Kidney (tissue), 14 donors: Measurements from ENCODE around the gene XPO4. TPM values are rescaled to one million over a fixed set of nuclear protein-coding genes. Genes with fewer than 3 reads are reported as not detected.
A peak's percentile ranks its signal among the peaks of the same experiment; 100 is the strongest.

Source experiments
- DNase-seq, 5 donors: peaks; one replicate each; pipeline ENCODE4 v3.0.0-alpha.2; 2013 to 2020
- FAIRE-seq: peaks from 2 replicates; lab custom pipeline; 2012; peaks lifted over from hg19 to GRCh38; lab: Jason Lieb, UNC
- H3K27ac ChIP-seq, 2 donors: one replicate each; pipeline ENCODE4 v1.7.0; 2013; ENCODE audit warnings: low read depth in 2 of 2, low read length in 2 of 2, inconsistent platforms in 1 of 2
- H3K27me3 ChIP-seq: one replicate; pipeline ENCODE4 v1.7.1; 2013; ENCODE audit warnings: low read length, inconsistent platforms; ENCODE audit not compliant: control insufficient read depth, insufficient read depth
- H3K36me3 ChIP-seq, 3 donors: one replicate each; pipeline versions ENCODE4 v1.7.0 to v1.7.1; 2013; ENCODE audit warnings: low read length in 3 of 3, control low read depth in 1 of 3, inconsistent platforms in 1 of 3; ENCODE audit not compliant: insufficient read depth in 3 of 3, control insufficient read depth in 2 of 3
- H3K4me1 ChIP-seq, 3 donors: one replicate each; pipeline versions ENCODE4 v1.7.0 to v1.7.1; 2013; ENCODE audit warnings: low read length in 3 of 3, inconsistent platforms in 1 of 3, low read depth in 1 of 3; ENCODE audit not compliant: control insufficient read depth in 2 of 3, insufficient read depth in 2 of 3
- H3K4me3 ChIP-seq, 3 donors: one replicate each; pipeline versions ENCODE4 v1.7.0 to v1.8.1; 2013; ENCODE audit warnings: low read length in 3 of 3, control low read depth in 1 of 3, inconsistent platforms in 1 of 3
- H3K9ac ChIP-seq, 3 donors: one replicate each; pipeline versions ENCODE4 v1.7.0 to v1.7.1; 2013; ENCODE audit warnings: low read length in 3 of 3, control low read depth in 1 of 3, inconsistent platforms in 1 of 3
- H3K9me3 ChIP-seq, 3 donors: one replicate each; pipeline versions ENCODE4 v1.7.0 to v1.7.1; 2013; ENCODE audit warnings: low read length in 3 of 3, control low read depth in 1 of 3, inconsistent platforms in 1 of 3; ENCODE audit not compliant: control insufficient read depth in 2 of 3, insufficient read depth in 1 of 3
- intact Hi-C: fragments of 100-400 bp; cut with DNase I; formaldehyde crosslinking; loops from one replicate; pipeline ENCODE4 v1.11.1; 2022
- polyA plus RNA-seq: library from polyadenylated mRNA; stranded (reverse); fragments of 350-450 nt; fragmentation: Illumina TruSeq; extraction: RNeasy Lipid Tissue Mini Kit (QIAGEN cat#74804); gene quantifications from one replicate; pipeline ENCODE4 v1.2.3, GENCODE V29; 2014; ENCODE audit warnings: low read depth, low replicate concordance; ENCODE audit not compliant: insufficient read depth
- total RNA-seq: library from RNA; stranded (reverse); fragmentation: NEBNext Ultra II Directional; extraction: Animal tissue kit (Norgen Biotek cat#: 25700); gene quantifications from one replicate; pipeline ENCODE4 v1.2.1, GENCODE V29; 2021
- TF ChIP-seq, protein P1 (sequence below): IDR thresholded peaks from 3 replicates; pipeline ENCODE4 v1.5.1; 2012; ENCODE audit warnings: mild to moderate bottlenecking, moderate library complexity, borderline replicate concordance; ENCODE audit not compliant: insufficient read depth; ENCODE audit errors: extremely low read depth
- donor health status: control.
- donor health status: control.
- donor health status: control.
- donor health status: control.
- donor health status: control.
- donor health status: DM: yes; HTN: yes; CAD: no.
- donor health status: Normal renal cell carcinoma (clear cell type).

XPO4 gene
- total and polyA plus RNA-seq, 2 donors from 2014 or later: 3.3 to 17.4 TPM

DNA sequence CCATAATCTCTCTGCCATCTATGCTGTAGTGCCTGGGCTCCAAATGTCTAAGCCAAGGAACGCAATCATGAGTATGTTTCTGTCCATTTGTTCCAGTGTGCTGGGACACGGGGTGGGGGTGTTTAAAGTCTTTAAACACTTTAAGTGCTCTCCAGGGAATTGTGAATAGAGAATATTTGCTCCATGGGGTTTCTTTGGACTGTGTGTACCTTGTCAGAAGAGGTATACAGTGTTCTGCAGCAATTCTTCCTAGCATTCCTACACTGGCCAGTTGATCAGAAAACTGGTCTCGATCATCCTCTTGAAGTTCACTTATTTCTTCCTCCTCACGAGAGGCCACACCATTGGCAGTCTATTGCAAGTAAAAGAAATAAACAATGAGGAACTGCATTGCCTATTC lies 93.7 kb downstream of the XPO4 start:
- TF ChIP-seq, protein P1, sequence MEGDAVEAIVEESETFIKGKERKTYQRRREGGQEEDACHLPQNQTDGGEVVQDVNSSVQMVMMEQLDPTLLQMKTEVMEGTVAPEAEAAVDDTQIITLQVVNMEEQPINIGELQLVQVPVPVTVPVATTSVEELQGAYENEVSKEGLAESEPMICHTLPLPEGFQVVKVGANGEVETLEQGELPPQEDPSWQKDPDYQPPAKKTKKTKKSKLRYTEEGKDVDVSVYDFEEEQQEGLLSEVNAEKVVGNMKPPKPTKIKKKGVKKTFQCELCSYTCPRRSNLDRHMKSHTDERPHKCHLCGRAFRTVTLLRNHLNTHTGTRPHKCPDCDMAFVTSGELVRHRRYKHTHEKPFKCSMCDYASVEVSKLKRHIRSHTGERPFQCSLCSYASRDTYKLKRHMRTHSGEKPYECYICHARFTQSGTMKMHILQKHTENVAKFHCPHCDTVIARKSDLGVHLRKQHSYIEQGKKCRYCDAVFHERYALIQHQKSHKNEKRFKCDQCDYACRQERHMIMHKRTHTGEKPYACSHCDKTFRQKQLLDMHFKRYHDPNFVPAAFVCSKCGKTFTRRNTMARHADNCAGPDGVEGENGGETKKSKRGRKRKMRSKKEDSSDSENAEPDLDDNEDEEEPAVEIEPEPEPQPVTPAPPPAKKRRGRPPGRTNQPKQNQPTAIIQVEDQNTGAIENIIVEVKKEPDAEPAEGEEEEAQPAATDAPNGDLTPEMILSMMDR: no peak
- Histone ChIP-seq H3K27ac (no peak overlapping the region), H3K27me3 (no peaks in the 10 kb centered on the region), H3K36me3 (peaks cover 2 to 26% (median 14%) of the 10 kb centered on the region in 3 donors), H3K9ac (no peak overlapping the region), H3K9me3 (no peaks in the 10 kb centered on the region), H3K4me3 (no peak overlapping the region), H3K4me1 (no peaks in the 10 kb centered on the region)
- no peak for DNase-seq
- FAIRE-seq: no peak
- intact Hi-C loops: no loop called here

DNA sequence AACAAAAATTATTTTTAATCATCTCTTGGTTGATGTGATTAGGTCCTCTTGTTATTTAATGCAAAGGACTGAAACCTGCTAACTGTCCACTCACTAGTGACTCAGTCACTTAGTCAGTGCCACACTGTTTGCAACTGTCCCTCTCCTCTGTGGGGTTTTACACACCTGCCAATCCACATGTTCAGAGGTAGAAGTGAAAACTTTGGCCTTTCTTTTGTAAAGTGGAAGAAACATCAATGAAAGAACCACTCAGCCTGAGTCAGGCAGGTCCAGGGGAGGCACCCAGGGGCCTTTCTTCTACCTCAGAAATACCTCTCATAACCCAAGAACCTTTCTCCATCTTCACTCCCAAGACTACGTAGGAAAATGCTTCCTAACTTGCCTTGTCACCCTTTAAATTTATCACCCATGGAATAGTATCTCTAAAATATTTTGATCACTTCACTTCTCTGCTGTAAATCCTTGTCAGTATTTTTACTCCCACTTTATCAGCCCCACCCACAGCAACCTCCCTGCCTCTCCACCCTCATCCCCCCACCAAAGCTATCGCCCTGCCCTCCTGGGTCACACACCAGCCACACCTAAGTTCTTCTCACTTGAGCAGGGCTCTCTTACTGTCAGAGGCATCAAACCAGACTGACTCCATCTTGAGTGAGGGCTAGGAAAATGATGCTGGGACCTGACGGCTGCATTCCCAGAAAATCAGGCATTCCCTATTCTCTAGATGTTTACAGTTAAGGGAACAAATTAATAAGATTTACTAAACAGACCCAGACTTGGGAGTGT lies 99.2 kb downstream of the XPO4 start:
- no peak for DNase-seq
- Histone ChIP-seq H3K27ac (no peak overlapping the region), H3K4me1 (no peaks in the 10 kb centered on the region), H3K27me3 (no peaks in the 10 kb centered on the region), H3K9ac (no peak overlapping the region), H3K4me3 (no peak overlapping the region), H3K36me3 (peaks cover 2 to 18% (median 11%) of the 10 kb centered on the region in 3 donors), H3K9me3 (no peaks in the 10 kb centered on the region)
- FAIRE-seq: no peak
- TF ChIP-seq, protein P1: no peak
- intact Hi-C loops: no loop called here

DNA sequence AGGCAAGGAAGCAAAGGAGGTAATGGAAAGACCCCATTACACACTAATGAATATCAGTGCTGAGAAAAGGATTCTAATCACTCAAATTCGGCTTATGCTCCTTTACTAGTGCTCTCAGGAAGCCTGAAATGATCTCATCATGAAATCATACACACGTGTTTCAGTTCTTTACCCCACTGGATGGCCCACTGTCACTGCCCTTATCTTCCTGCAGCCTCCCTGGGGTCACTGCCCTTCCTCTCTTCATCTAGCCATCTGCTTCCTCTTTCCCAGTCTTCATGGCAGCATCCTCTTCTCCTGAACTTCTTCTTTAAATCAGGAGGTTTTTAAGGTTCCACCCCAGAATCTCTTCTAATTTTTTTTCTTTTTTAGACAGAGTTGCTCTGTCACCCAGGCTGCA lies 100.8 kb downstream of the XPO4 start:
- intact Hi-C loops: no loop called here
- Histone ChIP-seq H3K27ac (no peak overlapping the region), H3K4me1 (no peaks in the 10 kb centered on the region), H3K4me3 (no peak overlapping the region), H3K9me3 (no peaks in the 10 kb centered on the region), H3K9ac (no peak overlapping the region), H3K27me3 (no peaks in the 10 kb centered on the region), H3K36me3 (peaks cover 0 to 8% (median 6%) of the 10 kb centered on the region in 3 donors)
- peak in 1 of 5 donors; percentile 15 for DNase-seq
- FAIRE-seq: no peak
- TF ChIP-seq, protein P1: no peak
